Measurements from ENCODE around the gene NUAK1.

NUAK1 gene

DNA sequence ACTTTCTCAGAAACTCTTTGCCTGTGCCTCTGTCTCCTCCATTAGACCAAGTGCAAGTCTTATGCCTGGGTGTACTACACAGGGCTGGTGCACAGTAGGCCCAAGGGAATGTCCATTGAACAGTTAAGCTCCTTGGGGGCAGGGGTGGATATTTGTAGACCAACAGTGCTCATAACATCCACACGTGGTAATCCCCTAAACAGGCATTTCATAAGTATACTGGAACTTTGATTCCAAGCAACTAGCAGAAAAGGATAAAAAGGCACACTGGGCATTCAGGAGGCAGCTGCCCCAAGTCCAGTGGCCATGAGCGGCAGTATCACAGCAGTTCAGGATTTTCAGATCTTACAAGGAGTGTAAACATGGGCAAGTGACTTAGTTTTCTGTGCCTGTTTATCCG, 16.8 kb downstream of the NUAK1 start:
- H3K27ac ChIP-seq, result no peak overlapping the region
- TF ChIP-seq, protein P1, sequence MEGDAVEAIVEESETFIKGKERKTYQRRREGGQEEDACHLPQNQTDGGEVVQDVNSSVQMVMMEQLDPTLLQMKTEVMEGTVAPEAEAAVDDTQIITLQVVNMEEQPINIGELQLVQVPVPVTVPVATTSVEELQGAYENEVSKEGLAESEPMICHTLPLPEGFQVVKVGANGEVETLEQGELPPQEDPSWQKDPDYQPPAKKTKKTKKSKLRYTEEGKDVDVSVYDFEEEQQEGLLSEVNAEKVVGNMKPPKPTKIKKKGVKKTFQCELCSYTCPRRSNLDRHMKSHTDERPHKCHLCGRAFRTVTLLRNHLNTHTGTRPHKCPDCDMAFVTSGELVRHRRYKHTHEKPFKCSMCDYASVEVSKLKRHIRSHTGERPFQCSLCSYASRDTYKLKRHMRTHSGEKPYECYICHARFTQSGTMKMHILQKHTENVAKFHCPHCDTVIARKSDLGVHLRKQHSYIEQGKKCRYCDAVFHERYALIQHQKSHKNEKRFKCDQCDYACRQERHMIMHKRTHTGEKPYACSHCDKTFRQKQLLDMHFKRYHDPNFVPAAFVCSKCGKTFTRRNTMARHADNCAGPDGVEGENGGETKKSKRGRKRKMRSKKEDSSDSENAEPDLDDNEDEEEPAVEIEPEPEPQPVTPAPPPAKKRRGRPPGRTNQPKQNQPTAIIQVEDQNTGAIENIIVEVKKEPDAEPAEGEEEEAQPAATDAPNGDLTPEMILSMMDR (conservative IDR thresholded peaks at IDR 0.05), result no peak
- TF ChIP-seq ZFX (IDR thresholded peaks at IDR 0.05), result no peak

DNA sequence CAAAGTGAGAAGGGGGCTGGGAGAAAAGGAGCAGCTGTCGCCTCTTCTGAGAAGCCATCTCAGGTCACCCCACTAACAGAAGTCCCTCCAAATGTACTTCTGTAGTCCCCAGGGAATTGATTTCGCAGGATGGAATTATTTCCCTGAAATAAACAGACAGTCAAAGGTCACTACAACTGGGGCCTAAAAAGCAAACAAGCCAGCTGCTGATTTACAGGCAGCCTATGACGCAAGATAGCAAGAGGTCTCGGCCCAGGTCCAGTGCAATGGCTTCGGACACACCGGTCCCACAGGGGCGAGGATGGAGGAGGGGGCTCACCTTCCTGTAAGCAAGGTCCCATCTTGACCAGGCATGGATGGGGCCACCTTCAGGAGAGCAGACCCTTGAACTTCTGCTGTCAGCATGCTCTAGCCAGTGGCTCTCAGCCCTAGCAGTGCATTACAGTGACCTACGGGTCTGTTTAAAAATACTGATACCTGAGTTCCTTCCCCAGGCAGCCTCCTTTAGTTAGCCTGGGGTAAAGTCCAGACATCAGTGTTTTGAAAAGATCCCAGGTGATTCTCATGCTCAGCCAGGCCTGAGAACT, 18.1 kb downstream of the NUAK1 start:
- TF ChIP-seq, protein P1 (conservative IDR thresholded peaks at IDR 0.05), result no peak
- no peak for TF ChIP-seq ZFX (IDR thresholded peaks at IDR 0.05)
- H3K27ac ChIP-seq, result no peak overlapping the region

DNA sequence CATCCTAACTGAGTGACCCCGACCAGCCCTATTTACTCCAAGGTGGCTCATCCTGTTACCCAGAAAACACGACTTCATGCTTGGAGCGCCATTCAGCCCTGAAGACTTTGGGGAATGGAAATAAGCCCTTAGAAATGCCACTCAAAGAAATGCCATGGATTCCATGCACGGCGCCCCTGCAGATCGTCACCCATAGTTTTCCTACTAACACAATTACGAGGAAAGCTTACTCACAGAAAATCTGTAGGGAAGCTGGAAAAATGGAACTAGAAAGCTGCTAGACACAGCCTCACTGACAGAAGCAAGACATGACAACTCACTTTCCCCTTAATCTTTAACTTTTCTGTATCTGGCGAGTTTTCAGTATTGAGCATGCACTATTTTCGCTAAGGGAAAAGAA, 19.5 kb downstream of the NUAK1 start:
- no peak for TF ChIP-seq ZFX (IDR thresholded peaks at IDR 0.05)
- TF ChIP-seq, protein P1 (conservative IDR thresholded peaks at IDR 0.05), result no peak
- H3K27ac ChIP-seq, result no peak overlapping the region

DNA sequence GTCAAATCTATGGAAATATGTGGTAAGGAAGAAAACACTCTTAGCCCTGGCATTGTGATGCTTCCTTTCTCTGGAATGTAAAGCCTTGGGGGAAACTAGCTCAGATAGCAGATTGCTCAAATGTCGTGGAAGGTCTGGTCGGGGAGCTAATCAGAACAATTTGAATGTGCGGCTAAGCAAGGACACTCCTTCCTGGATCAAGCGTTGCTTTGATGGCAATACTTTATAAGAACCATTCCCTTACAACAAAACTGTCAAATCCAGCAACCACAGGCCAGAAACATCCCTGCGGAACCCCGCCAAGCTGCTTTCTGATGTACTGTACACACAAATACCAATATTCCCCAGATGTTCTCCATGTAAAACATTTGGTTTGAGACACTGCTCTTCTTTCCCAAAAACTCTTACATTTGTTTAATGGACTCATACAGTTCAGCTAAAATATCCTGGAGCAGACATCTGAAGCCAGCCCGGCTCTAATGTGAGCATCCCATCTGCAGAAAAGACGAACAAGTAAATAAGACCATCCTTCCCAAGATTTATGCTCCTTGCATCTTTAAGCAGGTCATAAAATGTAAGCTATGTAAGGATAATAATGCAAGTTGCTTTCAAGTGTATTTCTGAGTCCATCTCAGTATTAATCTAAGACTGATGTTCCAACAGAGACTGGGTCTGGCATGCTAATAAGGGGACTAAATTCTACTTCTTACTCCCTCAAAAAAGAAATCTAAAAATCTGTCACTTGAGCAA, 20.2 kb downstream of the NUAK1 start:
- H3K27ac ChIP-seq, result no peak overlapping the region
- TF ChIP-seq ZFX (IDR thresholded peaks at IDR 0.05), result no peak
- TF ChIP-seq, protein P1 (conservative IDR thresholded peaks at IDR 0.05), result no peak

DNA sequence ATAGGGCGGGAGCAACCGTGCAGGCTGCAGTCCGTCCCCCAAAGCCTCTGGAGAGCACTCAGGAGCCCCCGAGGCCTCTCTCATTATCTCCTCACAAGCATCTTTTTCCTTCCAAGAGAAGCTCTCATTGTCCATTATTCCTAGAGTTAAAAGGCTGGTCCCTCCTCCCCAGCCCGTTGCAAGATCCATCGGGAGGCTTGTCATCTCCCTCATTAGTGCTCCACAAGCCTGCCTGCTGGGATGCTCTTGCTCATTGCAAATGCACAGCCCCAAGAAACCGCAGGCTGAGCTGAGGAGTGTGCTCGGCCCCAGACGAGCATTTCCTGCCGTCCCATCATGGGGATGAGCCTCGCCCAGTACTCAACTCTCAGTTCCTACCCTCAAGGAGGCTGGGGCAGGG, 23.3 kb downstream of the NUAK1 start:
- TF ChIP-seq, protein P1 (conservative IDR thresholded peaks at IDR 0.05), result no peak
- TF ChIP-seq ZFX (IDR thresholded peaks at IDR 0.05), result no peak
- no peak overlapping the region for H3K27ac ChIP-seq

DNA sequence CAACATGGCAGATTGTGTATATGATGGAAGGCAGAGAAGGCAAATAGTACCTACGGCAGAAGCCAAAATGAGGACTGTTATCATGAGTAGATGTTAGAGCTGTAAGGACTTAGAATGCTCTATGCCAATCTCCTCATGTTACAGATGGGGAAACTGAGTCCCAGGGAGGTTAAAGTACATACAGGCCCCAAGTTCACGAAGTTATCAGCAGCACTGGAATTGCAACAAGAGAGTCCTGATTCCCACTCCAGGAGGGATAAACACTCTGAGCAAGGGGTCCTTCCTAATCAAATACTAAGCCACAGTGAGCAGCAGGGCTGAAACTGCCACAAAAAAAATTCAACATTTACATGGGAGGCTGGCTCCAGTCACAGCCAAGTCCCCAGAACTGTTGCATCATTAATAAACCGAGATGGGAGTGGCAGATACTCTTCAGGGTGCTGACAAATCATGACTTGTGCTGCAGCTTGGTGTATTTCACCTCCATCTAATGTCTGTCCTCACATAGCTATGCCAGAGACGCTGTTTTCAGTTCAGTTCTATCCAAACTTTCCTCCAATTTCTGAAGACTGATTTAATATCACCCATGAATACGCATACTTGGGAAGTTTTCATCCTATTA, 24.2 kb downstream of the NUAK1 start:
- H3K27ac ChIP-seq, result no peak overlapping the region
- TF ChIP-seq, protein P1 (conservative IDR thresholded peaks at IDR 0.05), result no peak
- TF ChIP-seq ZFX (IDR thresholded peaks at IDR 0.05), result no peak

DNA sequence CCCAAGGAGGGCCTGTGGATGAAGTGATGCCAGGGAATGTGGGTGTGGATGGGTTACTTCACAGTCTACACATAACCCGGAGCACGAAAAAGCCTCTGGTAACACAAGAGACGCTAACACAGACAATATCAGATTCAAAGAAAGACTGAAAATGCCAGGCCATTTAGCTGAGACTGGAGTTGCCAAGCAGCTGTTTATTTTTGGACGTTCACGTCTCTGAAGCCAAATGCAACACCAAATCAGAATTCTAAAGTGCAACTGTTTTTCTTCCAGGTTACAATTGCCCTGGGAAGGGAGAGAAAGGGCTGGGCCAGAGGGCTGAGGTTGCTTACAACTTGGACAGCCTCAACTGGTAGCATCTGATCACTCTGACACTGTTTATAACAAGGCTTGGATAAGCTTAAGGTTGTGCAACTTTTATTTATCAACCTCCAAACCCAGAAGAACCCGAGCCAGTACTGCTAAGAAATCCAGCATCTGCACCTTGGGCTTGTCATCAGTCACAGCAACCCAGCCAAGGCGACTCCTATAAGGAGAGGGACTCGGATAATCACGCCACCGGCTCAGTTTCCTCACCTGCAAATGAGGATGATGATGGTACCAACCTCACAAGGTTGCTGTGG, 24.8 kb downstream of the NUAK1 start:
- TF ChIP-seq ZFX (IDR thresholded peaks at IDR 0.05), result no peak
- TF ChIP-seq, protein P1 (conservative IDR thresholded peaks at IDR 0.05), result no peak
- H3K27ac ChIP-seq, result no peak overlapping the region

Data from C4-2B (cell line).